GM12891 (cell line): Measurements from ENCODE around the gene HDAC2.
"Not testable (repeated sequence)": the region's sequence is repeated elsewhere in the genome, so short reads cannot be mapped to it uniquely, and the experiment has no call there.

Source experiments
- DNase-seq: peaks from one replicate; pipeline ENCODE4 v3.0.0; 2011; ENCODE audit warnings: low spot score; ENCODE audit not compliant: insufficient read length
- FAIRE-seq: peaks from 2 replicates; lab custom pipeline; 2011; peaks lifted over from hg19 to GRCh38; lab: Jason Lieb, UNC
- PAX5 ChIP-seq: IDR thresholded peaks from 2 replicates; pipeline ENCODE4 v1.6.1; 2011; ENCODE audit warnings: low read length, moderate library complexity, mild to moderate bottlenecking; ENCODE audit not compliant: insufficient read depth, severe bottlenecking
- POLR2A ChIP-seq: IDR thresholded peaks from 2 replicates; pipeline ENCODE4 v1.6.1; 2011; ENCODE audit warnings: low read depth, low read length, control low read depth
- POLR2AphosphoS5 ChIP-seq: IDR thresholded peaks from 2 replicates; pipeline ENCODE4 v1.6.1; 2011; ENCODE audit warnings: low read depth, low read length, control low read depth
- POU2F2 ChIP-seq: IDR thresholded peaks from 2 replicates; pipeline ENCODE4 v1.6.1; 2011; ENCODE audit warnings: low read depth, mild to moderate bottlenecking, control low read depth, low read length, moderate library complexity
- SPI1 ChIP-seq: IDR thresholded peaks from 2 replicates; pipeline ENCODE4 v1.6.1; 2011; ENCODE audit warnings: low read depth, low read length, control low read depth
- TAF1 ChIP-seq: IDR thresholded peaks from 2 replicates; pipeline ENCODE4 v1.6.1; 2011; ENCODE audit warnings: low read depth, low read length, control low read depth

HDAC2 gene

GRCh38 chr6:113924312-113924723 lies 46.6 kb downstream of the HDAC2 start:
- TF ChIP-seq POLR2A, result no peak
- no peak for DNase-seq

GRCh38 chr6:113923526-113923925 lies 47.4 kb downstream of the HDAC2 start:
- no peak for TF ChIP-seq SPI1
- TF ChIP-seq POLR2AphosphoS5, result no peak
- TF ChIP-seq TAF1, result no peak
- TF ChIP-seq POLR2A, result no peak
- no peak for TF ChIP-seq PAX5
- TF ChIP-seq POU2F2, result no peak
- FAIRE-seq, result no peak
- DNase-seq, result no peak

More at GRCh38 chr6:113924312-113924723, 46.6 kb downstream of the HDAC2 start:
- FAIRE-seq, result no peak

- no peak for FAIRE-seq
- no peak for DNase-seq
- TF ChIP-seq POLR2A (no peak), POU2F2 (no peak), SPI1 (no peak), PAX5 (no peak), TAF1 (no peak)
Measured at GRCh38 chr6:113921299-113921904, 49.5 kb downstream of the HDAC2 start.

- TF ChIP-seq POLR2A (no peak), SPI1 (0 out of 2 replicates have a peak, but pooled peaks have one; percentile 28), PAX5 (no peak)
- DNase-seq (no peak), FAIRE-seq (peak; percentile 80)
Measured at GRCh38 chr6:113920663-113921267, 50.2 kb downstream of the HDAC2 start.

GRCh38 chr6:113910285-113910684 lies 60.7 kb downstream of the HDAC2 start:
- FAIRE-seq, DNase-seq: not testable (repeated sequence)

- DNase-seq (peak; percentile 30), FAIRE-seq (no peak)
- TF ChIP-seq SPI1, result no peak
- TF ChIP-seq TAF1, result no peak
- TF ChIP-seq PAX5, result no peak
- no peak for TF ChIP-seq POLR2AphosphoS5
- no peak for TF ChIP-seq POLR2A
- TF ChIP-seq POU2F2, result no peak
Measured at GRCh38 chr6:113909224-113909856, 61.6 kb downstream of the HDAC2 start.

- DNase-seq (no peak), FAIRE-seq (no peak)
- TF ChIP-seq POLR2A, result no peak
- no peak for TF ChIP-seq POLR2AphosphoS5
- no peak for TF ChIP-seq TAF1
- TF ChIP-seq PAX5, result no peak
- no peak for TF ChIP-seq POU2F2
- no peak for TF ChIP-seq SPI1
Measured at GRCh38 chr6:113908801-113909200, 62.1 kb downstream of the HDAC2 start.

GRCh38 chr6:113907102-113907815 lies 63.7 kb downstream of the HDAC2 start:
- FAIRE-seq (no peak), DNase-seq (no peak)
- TF ChIP-seq SPI1 (no peak), POU2F2 (no peak)

- TF ChIP-seq PAX5 (no peak), POLR2A (no peak), SPI1 (no peak), TAF1 (no peak), POLR2AphosphoS5 (no peak), POU2F2 (no peak)
- no peak for DNase-seq
- no peak for FAIRE-seq
Measured at GRCh38 chr6:113903666-113904330, 67.2 kb downstream of the HDAC2 start.

- TF ChIP-seq POLR2AphosphoS5 (no peak), SPI1 (no peak), TAF1 (no peak), POU2F2 (no peak), POLR2A (no peak), PAX5 (no peak)
- no peak for FAIRE-seq
Measured at GRCh38 chr6:113901482-113901881, 69.5 kb downstream of the HDAC2 start.

More at GRCh38 chr6:113901482-113901881, 69.5 kb downstream of the HDAC2 start:
- DNase-seq, result no peak
